ENCODE measurements around the gene FRMD4B. TPM values are rescaled to one million over a fixed set of nuclear protein-coding genes. Genes with fewer than 3 reads are reported as not detected.

The FRMD4B gene
- total and polyA plus RNA-seq, 2 experiments from 2014 or later = 6.4 to 12.8 TPM

DNA sequence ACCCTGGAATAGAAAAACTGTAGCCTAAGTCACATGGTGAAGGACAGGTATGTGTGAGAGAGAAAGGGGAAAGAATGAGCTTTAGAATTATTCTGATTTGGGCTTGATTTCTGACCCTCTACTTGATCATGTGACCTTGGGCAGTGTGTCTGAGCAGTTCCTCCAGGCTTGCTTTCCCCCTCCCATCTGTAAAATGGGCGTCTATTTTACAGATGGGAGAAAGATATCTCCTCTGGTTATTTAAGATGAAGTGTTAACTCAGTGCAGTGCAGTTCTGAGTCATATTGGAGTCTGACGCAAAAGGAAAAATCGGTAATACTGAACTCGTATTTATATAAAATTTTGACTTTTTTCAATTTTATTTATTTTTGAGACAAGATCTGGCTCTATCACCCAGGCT is 225.4 kb downstream of the FRMD4B start (continued):
- TF ChIP-seq, protein P1, sequence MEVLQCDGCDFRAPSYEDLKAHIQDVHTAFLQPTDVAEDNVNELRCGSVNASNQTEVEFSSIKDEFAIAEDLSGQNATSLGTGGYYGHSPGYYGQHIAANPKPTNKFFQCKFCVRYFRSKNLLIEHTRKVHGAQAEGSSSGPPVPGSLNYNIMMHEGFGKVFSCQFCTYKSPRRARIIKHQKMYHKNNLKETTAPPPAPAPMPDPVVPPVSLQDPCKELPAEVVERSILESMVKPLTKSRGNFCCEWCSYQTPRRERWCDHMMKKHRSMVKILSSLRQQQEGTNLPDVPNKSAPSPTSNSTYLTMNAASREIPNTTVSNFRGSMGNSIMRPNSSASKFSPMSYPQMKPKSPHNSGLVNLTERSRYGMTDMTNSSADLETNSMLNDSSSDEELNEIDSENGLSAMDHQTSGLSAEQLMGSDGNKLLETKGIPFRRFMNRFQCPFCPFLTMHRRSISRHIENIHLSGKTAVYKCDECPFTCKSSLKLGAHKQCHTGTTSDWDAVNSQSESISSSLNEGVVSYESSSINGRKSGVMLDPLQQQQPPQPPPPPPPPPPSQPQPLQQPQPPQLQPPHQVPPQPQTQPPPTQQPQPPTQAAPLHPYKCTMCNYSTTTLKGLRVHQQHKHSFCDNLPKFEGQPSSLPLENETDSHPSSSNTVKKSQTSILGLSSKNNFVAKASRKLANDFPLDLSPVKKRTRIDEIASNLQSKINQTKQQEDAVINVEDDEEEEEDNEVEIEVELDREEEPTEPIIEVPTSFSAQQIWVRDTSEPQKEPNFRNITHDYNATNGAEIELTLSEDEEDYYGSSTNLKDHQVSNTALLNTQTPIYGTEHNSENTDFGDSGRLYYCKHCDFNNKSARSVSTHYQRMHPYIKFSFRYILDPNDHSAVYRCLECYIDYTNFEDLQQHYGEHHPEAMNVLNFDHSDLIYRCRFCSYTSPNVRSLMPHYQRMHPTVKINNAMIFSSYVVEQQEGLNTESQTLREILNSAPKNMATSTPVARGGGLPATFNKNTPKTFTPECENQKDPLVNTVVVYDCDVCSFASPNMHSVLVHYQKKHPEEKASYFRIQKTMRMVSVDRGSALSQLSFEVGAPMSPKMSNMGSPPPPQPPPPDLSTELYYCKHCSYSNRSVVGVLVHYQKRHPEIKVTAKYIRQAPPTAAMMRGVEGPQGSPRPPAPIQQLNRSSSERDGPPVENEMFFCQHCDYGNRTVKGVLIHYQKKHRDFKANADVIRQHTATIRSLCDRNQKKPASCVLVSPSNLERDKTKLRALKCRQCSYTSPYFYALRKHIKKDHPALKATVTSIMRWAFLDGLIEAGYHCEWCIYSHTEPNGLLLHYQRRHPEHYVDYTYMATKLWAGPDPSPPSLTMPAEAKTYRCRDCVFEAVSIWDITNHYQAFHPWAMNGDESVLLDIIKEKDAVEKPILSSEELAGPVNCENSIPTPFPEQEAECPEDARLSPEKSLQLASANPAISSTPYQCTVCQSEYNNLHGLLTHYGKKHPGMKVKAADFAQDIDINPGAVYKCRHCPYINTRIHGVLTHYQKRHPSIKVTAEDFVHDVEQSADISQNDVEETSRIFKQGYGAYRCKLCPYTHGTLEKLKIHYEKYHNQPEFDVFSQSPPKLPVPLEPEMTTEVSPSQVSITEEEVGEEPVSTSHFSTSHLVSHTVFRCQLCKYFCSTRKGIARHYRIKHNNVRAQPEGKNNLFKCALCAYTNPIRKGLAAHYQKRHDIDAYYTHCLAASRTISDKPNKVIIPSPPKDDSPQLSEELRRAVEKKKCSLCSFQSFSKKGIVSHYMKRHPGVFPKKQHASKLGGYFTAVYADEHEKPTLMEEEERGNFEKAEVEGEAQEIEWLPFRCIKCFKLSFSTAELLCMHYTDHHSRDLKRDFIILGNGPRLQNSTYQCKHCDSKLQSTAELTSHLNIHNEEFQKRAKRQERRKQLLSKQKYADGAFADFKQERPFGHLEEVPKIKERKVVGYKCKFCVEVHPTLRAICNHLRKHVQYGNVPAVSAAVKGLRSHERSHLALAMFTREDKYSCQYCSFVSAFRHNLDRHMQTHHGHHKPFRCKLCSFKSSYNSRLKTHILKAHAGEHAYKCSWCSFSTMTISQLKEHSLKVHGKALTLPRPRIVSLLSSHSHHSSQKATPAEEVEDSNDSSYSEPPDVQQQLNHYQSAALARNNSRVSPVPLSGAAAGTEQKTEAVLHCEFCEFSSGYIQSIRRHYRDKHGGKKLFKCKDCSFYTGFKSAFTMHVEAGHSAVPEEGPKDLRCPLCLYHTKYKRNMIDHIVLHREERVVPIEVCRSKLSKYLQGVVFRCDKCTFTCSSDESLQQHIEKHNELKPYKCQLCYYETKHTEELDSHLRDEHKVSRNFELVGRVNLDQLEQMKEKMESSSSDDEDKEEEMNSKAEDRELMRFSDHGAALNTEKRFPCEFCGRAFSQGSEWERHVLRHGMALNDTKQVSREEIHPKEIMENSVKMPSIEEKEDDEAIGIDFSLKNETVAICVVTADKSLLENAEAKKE (CRISPR knock-in tag; IDR thresholded peaks at IDR 0.05) = no peak
- TF ChIP-seq ZNF114 (CRISPR knock-in tag; IDR thresholded peaks at IDR 0.05) = no peak

DNA sequence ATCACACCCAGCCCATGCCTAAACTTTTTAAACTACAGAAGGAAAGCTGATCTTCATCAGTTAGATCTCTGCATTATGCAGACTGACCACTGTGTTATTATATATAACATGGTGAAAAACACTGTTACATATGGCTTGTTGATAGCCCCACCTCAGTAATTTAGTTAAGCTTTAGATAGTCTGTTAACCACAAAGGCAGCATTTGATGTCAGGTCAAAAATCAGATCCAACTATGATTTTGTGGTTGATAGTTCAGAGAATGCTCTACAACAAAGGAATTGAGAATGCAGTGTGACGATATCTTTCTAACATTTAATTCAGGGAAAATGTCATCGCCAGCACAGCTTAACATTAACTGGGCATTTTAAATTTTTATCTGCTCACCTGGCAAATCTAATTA is 225.8 kb downstream of the FRMD4B start:
- H3K27ac ChIP-seq (ENCODE audit: low read depth) = no peak overlapping the region
- no peak overlapping the region for H2AFZ ChIP-seq
- Mint-ChIP-seq H3K4me3 (no peak overlapping the region), H3K9me3 (no peaks in the 10 kb centered on the region), H3K27me3 (ENCODE audit: insufficient read depth, low read depth, poor library complexity) (no peaks in the 10 kb centered on the region), H3K27ac (no peak overlapping the region), H3K36me3 (ENCODE audit: low read depth) (no peaks in the 10 kb centered on the region), H3K4me1 (peaks cover 9% of the 10 kb centered on the region; the same call in 2 of the 3 replicates)
- H3K4me2 ChIP-seq = no peak overlapping the region
- H3F3A ChIP-seq (replicated peaks; ENCODE audit: low read depth) = no peaks in the 10 kb centered on the region
- TF ChIP-seq CREB1 (CRISPR knock-in tag; IDR thresholded peaks at IDR 0.05; ENCODE audit: low read depth) = no peak
- TF ChIP-seq, protein P2, sequence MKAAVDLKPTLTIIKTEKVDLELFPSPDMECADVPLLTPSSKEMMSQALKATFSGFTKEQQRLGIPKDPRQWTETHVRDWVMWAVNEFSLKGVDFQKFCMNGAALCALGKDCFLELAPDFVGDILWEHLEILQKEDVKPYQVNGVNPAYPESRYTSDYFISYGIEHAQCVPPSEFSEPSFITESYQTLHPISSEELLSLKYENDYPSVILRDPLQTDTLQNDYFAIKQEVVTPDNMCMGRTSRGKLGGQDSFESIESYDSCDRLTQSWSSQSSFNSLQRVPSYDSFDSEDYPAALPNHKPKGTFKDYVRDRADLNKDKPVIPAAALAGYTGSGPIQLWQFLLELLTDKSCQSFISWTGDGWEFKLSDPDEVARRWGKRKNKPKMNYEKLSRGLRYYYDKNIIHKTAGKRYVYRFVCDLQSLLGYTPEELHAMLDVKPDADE (IDR thresholded peaks at IDR 0.05) = no peak
- no peaks in the 10 kb centered on the region for H3K79me2 ChIP-seq (replicated peaks; ENCODE audit: insufficient read depth)
- no peaks in the 10 kb centered on the region for H3K9me2 ChIP-seq (ENCODE audit: insufficient read depth)
- DNase-seq (ENCODE audit: low spot score) = no peak
- no peak overlapping the region for H3K4me3 ChIP-seq
- H3K36me3 ChIP-seq (ENCODE audit: insufficient read depth) = no peaks in the 10 kb centered on the region
- H4K20me1 ChIP-seq (replicated peaks; ENCODE audit: insufficient read depth) = no peaks in the 10 kb centered on the region
- peaks cover 3% of the 10 kb centered on the region; the same call in 1 of the 2 replicates for H3K4me1 ChIP-seq (ENCODE audit: insufficient read depth)
- no peak for ATAC-seq
- H3K27me3 ChIP-seq (ENCODE audit: insufficient read depth) = no peaks in the 10 kb centered on the region
